HCT116 (cell line): ENCODE data around the gene MARCKSL1. TPM values are rescaled to one million over a fixed set of nuclear protein-coding genes. Genes with fewer than 3 reads are reported as not detected.

ENCODE experiments used
- ATAC-seq: fragments of 200-7000 bp; cut with Tn5 transposase; 2 replicates; pipeline ENCODE4 v1.9.1; 2020; ENCODE audit warnings: mild to moderate bottlenecking, moderate library complexity
- BruUV-seq: library from RNA; stranded (reverse); fragments of 400-500 nt; replicated peaks from 2 replicates; lab custom pipeline; 2021; lab: Mats Ljungman, UMichigan
- CTCF ChIA-PET: fragments of 300-600 bp; sonication (Branson Sonifier 250); formaldehyde crosslinking; loops from one replicate; lab custom pipeline; 2021; ENCODE audit warnings: antibody characterized with exemption; lab: Charles Lee
- POLR2A ChIA-PET: fragments of 300-600, 350-600 bp; sonication (Branson Sonifier 250); formaldehyde crosslinking; loops from one replicate; lab custom pipeline; 2021; ENCODE audit warnings: antibody characterized with exemption; lab: Charles Lee
- RAD21 ChIA-PET, 2 experiments: fragments of 300-600 bp; sonication (Branson Sonifier 250); formaldehyde crosslinking; loops; one replicate each; lab custom pipeline; 2023; ENCODE audit warnings: low total read pairs in 2 of 2; ENCODE audit not compliant: uncharacterized antibody in 2 of 2, unreplicated experiment in 2 of 2, low non-redundant PET in 1 of 2; lab: Charles Lee
- DNase-seq: peaks from one replicate; pipeline ENCODE4 v3.0.0-alpha.2; 2010; ENCODE audit warnings: low read depth, low spot score
- H2AFZ ChIP-seq: fragments of 200-600 bp; shearing (Covaris generic), sonication (generic); 2 replicates; pipeline ENCODE4 v1.6.1; 2017; ENCODE audit warnings: low read depth, mixed run types, mixed read lengths, antibody characterized with exemption, low read length; ENCODE audit not compliant: poor library complexity, severe bottlenecking
- H3K27ac ChIP-seq: 2 replicates; pipeline ENCODE4 v1.5.1; 2012; ENCODE audit warnings: low read depth, low read length
- H3K27me3 ChIP-seq: fragments of 200-600 bp; sonication (generic); 2 replicates; pipeline ENCODE4 v1.6.1; 2016; ENCODE audit warnings: mixed run types, low read length, mixed read lengths; ENCODE audit not compliant: insufficient read depth
- H3K36me3 ChIP-seq, 2 experiments: fragments of 200-500 bp in 1 of 2; fragments of 200-600 bp in 1 of 2; sonication (Bioruptor generic) in 1 of 2; sonication (generic) in 1 of 2; 2 replicates each; pipeline versions ENCODE4 v1.5.1 to v1.6.1; 2014 to 2016; ENCODE audit warnings: low read length in 2 of 2, inconsistent platforms in 1 of 2, mixed read lengths in 1 of 2, mixed run types in 1 of 2; ENCODE audit not compliant: insufficient read depth in 2 of 2, control insufficient read depth in 1 of 2
- H3K4me1 ChIP-seq, 2 experiments: fragments of 200-600 bp in 1 of 2; sonication (generic) in 1 of 2; 2 replicates each; pipeline versions ENCODE4 v1.5.1 to v1.6.1; 2012 to 2017; ENCODE audit warnings: low read length in 2 of 2, inconsistent platforms in 1 of 2, mild to moderate bottlenecking in 1 of 2, mixed read lengths in 1 of 2, mixed run types in 1 of 2, moderate library complexity in 1 of 2; ENCODE audit not compliant: insufficient read depth in 2 of 2, control insufficient read depth in 1 of 2
- H3K4me2 ChIP-seq: fragments of 200-600 bp; sonication (generic); 2 replicates; pipeline ENCODE4 v1.6.1; 2017; ENCODE audit warnings: mixed run types, low read length, mixed read lengths
- H3K4me3 ChIP-seq, 2 experiments: fragments of 200-600 bp in 1 of 2; sonication (generic) in 1 of 2; replicated peaks in 1 of 2; 2 replicates each; pipeline ENCODE4 v1.5.1; 2011 to 2016; ENCODE audit warnings: low read length in 2 of 2, control low read depth in 1 of 2, low read depth in 1 of 2, mild to moderate bottlenecking in 1 of 2, mixed read lengths in 1 of 2, mixed run types in 1 of 2
- H3K79me2 ChIP-seq: fragments of 200-600 bp; sonication (generic); 2 replicates; pipeline ENCODE4 v1.6.1; 2017; ENCODE audit warnings: mild to moderate bottlenecking, mixed run types, low read length, moderate library complexity, mixed read lengths; ENCODE audit not compliant: insufficient read depth
- H3K9ac ChIP-seq: fragments of 200-600 bp; sonication (generic); 2 replicates; pipeline ENCODE4 v1.6.1; 2016; ENCODE audit warnings: low read length, mixed read lengths
- H3K9me2 ChIP-seq: fragments of 200-600 bp; sonication (generic), shearing (Covaris generic); 2 replicates; pipeline ENCODE4 v1.6.1; 2017; ENCODE audit warnings: mixed run types, mild to moderate bottlenecking, moderate library complexity; ENCODE audit not compliant: insufficient read depth
- H3K9me3 ChIP-seq, 2 experiments: fragments of 200-500 bp in 1 of 2; fragments of 200-600 bp in 1 of 2; sonication (Bioruptor generic) in 1 of 2; sonication (generic) in 1 of 2; 2 replicates each; pipeline ENCODE4 v1.6.1; 2014 to 2017; ENCODE audit warnings: low read length in 2 of 2, mixed read lengths in 2 of 2, inconsistent platforms in 1 of 2, low read depth in 1 of 2, mild to moderate bottlenecking in 1 of 2, mixed run types in 1 of 2, moderate library complexity in 1 of 2; ENCODE audit not compliant: control insufficient read depth in 1 of 2, insufficient read depth in 1 of 2
- H4K20me1 ChIP-seq: fragments of 200-600 bp; sonication (generic), shearing (Covaris generic); 2 replicates; pipeline ENCODE4 v1.6.1; 2017; ENCODE audit warnings: mixed run types, mild to moderate bottlenecking, moderate library complexity; ENCODE audit not compliant: insufficient read depth
- CBX3 ChIP-seq: IDR thresholded peaks from 2 replicates; pipeline ENCODE4 v1.6.1; 2012; ENCODE audit warnings: low read depth
- CTCF ChIP-seq, 3 experiments: fragments of 200-600 bp in 1 of 3; sonication (generic) in 1 of 3; IDR thresholded peaks in 2 of 3; conservative IDR thresholded peaks in 1 of 3; 2 replicates each; pipeline ENCODE4 v1.5.1; 2012 to 2017; ENCODE audit warnings: low read depth in 2 of 3, low read length in 2 of 3, antibody characterized with exemption in 1 of 3, borderline replicate concordance in 1 of 3, control low read depth in 1 of 3, mild to moderate bottlenecking in 1 of 3, mixed read lengths in 1 of 3, mixed run types in 1 of 3, moderate library complexity in 1 of 3; ENCODE audit not compliant: insufficient read depth in 1 of 3
- EZH2 ChIP-seq: fragments of 200-600 bp; sonication (generic); IDR thresholded peaks from 2 replicates; pipeline ENCODE4 v1.6.1; 2017; ENCODE audit warnings: antibody characterized with exemption, mixed run types
- EZH2phosphoT487 ChIP-seq: fragments of 200-600 bp; IDR thresholded peaks from 2 replicates; pipeline ENCODE4 v1.6.1; 2018; ENCODE audit warnings: antibody characterized with exemption, borderline replicate concordance
- FOSL1 ChIP-seq: IDR thresholded peaks from 2 replicates; pipeline ENCODE4 v1.6.1; 2012; ENCODE audit warnings: low read depth
- MAX ChIP-seq: IDR thresholded peaks from 2 replicates; pipeline ENCODE4 v1.6.1; 2012
- POLR2AphosphoS5 ChIP-seq: IDR thresholded peaks from 2 replicates; pipeline ENCODE4 v1.6.1; 2011; ENCODE audit warnings: mild to moderate bottlenecking, low read depth, low read length, moderate library complexity
- REST ChIP-seq: IDR thresholded peaks from 2 replicates; pipeline ENCODE4 v1.6.1; 2012; ENCODE audit warnings: low read depth
- SIN3A ChIP-seq: IDR thresholded peaks from 2 replicates; pipeline ENCODE4 v1.6.1; 2012; ENCODE audit warnings: low read depth
- SRF ChIP-seq: IDR thresholded peaks from 2 replicates; pipeline ENCODE4 v1.6.1; 2012; ENCODE audit warnings: low read depth
- ZBTB33 ChIP-seq: IDR thresholded peaks from 2 replicates; pipeline ENCODE4 v1.6.1; 2011; ENCODE audit warnings: mild to moderate bottlenecking, low read length, moderate library complexity; ENCODE audit not compliant: insufficient replicate concordance; ENCODE audit errors: extremely low read depth
- ZNF274 ChIP-seq: fragments of 200-500 bp; sonication (Bioruptor generic); IDR thresholded peaks from 2 replicates; pipeline ENCODE4 v1.6.1; 2014; ENCODE audit warnings: mild to moderate bottlenecking, low read depth, low read length, inconsistent platforms
- intact Hi-C: fragments of 100-400 bp; cut with micrococcal nuclease; formaldehyde crosslinking; loops from 2 replicates; pipeline ENCODE4 v1.10.0; 2022
- total RNA-seq: library from RNA; stranded (reverse); gene quantifications from one replicate; pipeline ENCODE4 v1.2.1, GENCODE V29; 2021; ENCODE audit not compliant: unreplicated experiment

The MARCKSL1 gene
- total RNA-seq, 1 experiment from 2014 or later = 127 TPM

- Histone ChIP-seq H3K79me2 (peaks cover 75% of the 10 kb centered on the region), H3K9me2 (no peaks in the 10 kb centered on the region), H2AFZ (no peak overlapping the region), H3K27me3 (no peaks in the 10 kb centered on the region), H3K27ac (no peak overlapping the region), H3K4me2 (no peak overlapping the region), H3K4me3 (no peak overlapping the region), H3K4me1 (no peaks in the 10 kb centered on the region), H3K9ac (no peak overlapping the region), H3K9me3 (no peaks in the 10 kb centered on the region), H3K36me3 (peaks cover 25 to 34% of the 10 kb centered on the region in 2 experiments), H4K20me1 (no peaks in the 10 kb centered on the region)
- TF ChIP-seq ZNF274 = no peak
- TF ChIP-seq FOSL1 = no peak
- TF ChIP-seq CTCF (IDR thresholded peaks at IDR 0.05 in 2 of 3, conservative IDR thresholded peaks at IDR 0.05 in 1 of 3; ENCODE audit: borderline replicate concordance in 1 of 3, insufficient read depth in 1 of 3, low read depth in 2 of 3, low read length in 2 of 3) = no peak
- TF ChIP-seq EZH2 = no peak
- TF ChIP-seq MAX = no peak
- TF ChIP-seq REST = no peak
- TF ChIP-seq SIN3A = no peak
- TF ChIP-seq SRF = no peak
- no peak for TF ChIP-seq EZH2phosphoT487
- TF ChIP-seq CBX3 = no peak
- TF ChIP-seq POLR2AphosphoS5 = no peak
- TF ChIP-seq ZBTB33 = no peak
- ATAC-seq (no peak), DNase-seq (no peak)
- intact Hi-C loops = no loop called here
- ChIA-PET POLR2A (interaction anchor here (1.0 kb wide), 1 partner anchor 16 kb away, joined by 3 read pairs; no protein-coding TSS in a partner anchor), CTCF (interaction anchor here (1.0 kb wide), 1 partner anchor 9 kb away, joined by 3 read pairs; no protein-coding TSS in a partner anchor), RAD21 (no interaction called here)
- no TSS peak for BruUV-seq
Measured at GRCh38 chr1:32307324-32307723, 28.7 kb downstream of the MARCKSL1 start.
